B cell (primary cell): ENCODE measurements around the gene JAK1. TPM values are rescaled to one million over a fixed set of nuclear protein-coding genes. Genes with fewer than 3 reads are reported as not detected.

ENCODE experiments used
- ATAC-seq: fragments of 200-7000 bp; cut with Tn5 transposase; one replicate; pipeline ENCODE4 v1.10.0; 2021; ENCODE audit warnings: low read depth, mild to moderate bottlenecking, moderate number of reproducible peaks, moderate library complexity
- CTCF ChIA-PET: fragments of 350-600 bp; sonication (Branson Sonifier 250); formaldehyde crosslinking; loops from one replicate; lab custom pipeline; 2021; ENCODE audit warnings: antibody characterized with exemption, inconsistent platforms; lab: Charles Lee
- POLR2A ChIA-PET: fragments of 350-600 bp; sonication (Branson Sonifier 250); formaldehyde crosslinking; loops from one replicate; lab custom pipeline; 2021; ENCODE audit warnings: antibody characterized with exemption; lab: Charles Lee
- DNase-seq: peaks from one replicate; pipeline ENCODE4 v3.0.0; 2013
- H2AFZ ChIP-seq: 2 replicates; pipeline ENCODE4 v1.6.1; 2012; ENCODE audit warnings: mild to moderate bottlenecking, low read depth, low read length; ENCODE audit not compliant: insufficient read depth, poor library complexity, severe bottlenecking
- H3K27ac ChIP-seq, 2 donors: 1 replicate in 1 of 2; 2 replicates in 1 of 2; pipeline ENCODE4 v1.5.1; 2012 to 2013; ENCODE audit warnings: low read length in 2 of 2, mild to moderate bottlenecking in 2 of 2, moderate library complexity in 1 of 2
- H3K27me3 ChIP-seq, 4 experiments: fragments of 200-600 bp in 1 of 4; sonication (generic) in 1 of 4; replicated peaks in 1 of 4; 1 replicate in 2 of 4; 2 replicates in 2 of 4; pipeline versions ENCODE4 v1.6.1 to v1.7.0; 2013 to 2016; ENCODE audit warnings: low read length in 3 of 4, mild to moderate bottlenecking in 2 of 4, mixed read lengths in 1 of 4, moderate library complexity in 1 of 4; ENCODE audit not compliant: insufficient read depth in 4 of 4, control insufficient read depth in 3 of 4; ENCODE audit errors: control extremely low read depth in 1 of 4
- H3K36me3 ChIP-seq, 2 experiments: replicated peaks in 1 of 2; 1 replicate in 1 of 2; 2 replicates in 1 of 2; pipeline versions ENCODE4 v1.6.1 to v1.7.1; 2013; ENCODE audit warnings: low read length in 1 of 2; ENCODE audit not compliant: insufficient read depth in 2 of 2, control insufficient read depth in 1 of 2; ENCODE audit errors: control extremely low read depth in 1 of 2, extremely low read depth in 1 of 2
- H3K4me1 ChIP-seq, 2 donors: fragments of 200-600 bp in 1 of 2; sonication (generic) in 1 of 2; 1 replicate in 1 of 2; 2 replicates in 1 of 2; pipeline versions ENCODE4 v1.5.1 to v1.6.1; 2013 to 2017; ENCODE audit warnings: low read length in 2 of 2; ENCODE audit not compliant: control insufficient read depth in 2 of 2, insufficient read depth in 2 of 2
- H3K4me2 ChIP-seq: replicated peaks from 2 replicates; pipeline ENCODE3; 2012; ENCODE audit warnings: mild to moderate bottlenecking, low read depth, low read length; ENCODE audit not compliant: poor library complexity, severe bottlenecking
- H3K4me3 ChIP-seq, 5 experiments: fragments of 200-600 bp in 1 of 5; sonication (generic) in 1 of 5; 1 replicate in 3 of 5; 2 replicates in 2 of 5; pipeline versions ENCODE4 v1.5.1 to v1.7.0; 2011 to 2016; ENCODE audit warnings: low read length in 4 of 5, mild to moderate bottlenecking in 4 of 5, low read depth in 2 of 5, control low read depth in 1 of 5, moderate library complexity in 1 of 5; ENCODE audit not compliant: insufficient read depth in 1 of 5; ENCODE audit errors: control extremely low read depth in 1 of 5, extremely low read depth in 1 of 5
- H3K79me2 ChIP-seq: fragments of 200-600 bp; sonication (generic); one replicate; pipeline ENCODE4 v1.6.0; 2016; ENCODE audit warnings: low read length; ENCODE audit not compliant: control insufficient read depth, insufficient read depth
- H3K9ac ChIP-seq: fragments of 200-600 bp; sonication (generic); 2 replicates; pipeline ENCODE4 v1.6.1; 2017; ENCODE audit warnings: mild to moderate bottlenecking, low read length, moderate library complexity
- H3K9me3 ChIP-seq, 3 donors: one replicate each; pipeline versions ENCODE4 v1.6.1 to v1.7.1; 2013; ENCODE audit warnings: low read length in 2 of 3; ENCODE audit not compliant: control insufficient read depth in 2 of 3, insufficient read depth in 1 of 3; ENCODE audit errors: control extremely low read depth in 1 of 3
- H4K20me1 ChIP-seq: 2 replicates; pipeline ENCODE4 v1.6.0; 2012; ENCODE audit warnings: mild to moderate bottlenecking, low read length; ENCODE audit not compliant: insufficient read depth, control insufficient read depth, poor library complexity, severe bottlenecking
- H3K27ac Mint-ChIP-seq: one replicate; pipeline ENCODE4 v1.8.0; 2021; ENCODE audit warnings: mixed read lengths
- H3K27me3 Mint-ChIP-seq: one replicate; pipeline ENCODE4 v1.8.0; 2021; ENCODE audit warnings: mixed read lengths
- H3K4me1 Mint-ChIP-seq: one replicate; pipeline ENCODE4 v1.8.0; 2021; ENCODE audit warnings: mixed read lengths
- H3K4me3 Mint-ChIP-seq: one replicate; pipeline ENCODE4 v1.8.0; 2021; ENCODE audit warnings: mixed read lengths
- H3K9me3 Mint-ChIP-seq: one replicate; pipeline ENCODE4 v1.8.0; 2022; ENCODE audit warnings: mixed read lengths; ENCODE audit not compliant: insufficient read depth
- CTCF ChIP-seq: fragments of 200-600 bp; IDR thresholded peaks from one replicate; pipeline ENCODE4 v1.8.0; 2022; ENCODE audit warnings: antibody characterized with exemption, mild to moderate bottlenecking
- EZH2 ChIP-seq: IDR thresholded peaks from 2 replicates; pipeline ENCODE4 v1.6.1; 2012; ENCODE audit warnings: borderline replicate concordance, low read depth, mild to moderate bottlenecking, moderate library complexity, low read length; ENCODE audit not compliant: insufficient read depth, poor library complexity, severe bottlenecking
- WGBS: methylation state at CpG from one replicate; pipeline ENCODE4 v1.1.5; 2013; ENCODE audit warnings: missing lambda C conversion rate; ENCODE audit not compliant: insufficient coverage; 5-methylcytosine and 5-hydroxymethylcytosine counted together
- intact Hi-C: fragments of 100-400 bp; cut with micrococcal nuclease; formaldehyde crosslinking; loops from one replicate; pipeline ENCODE4 v1.10.0; 2022
- polyA plus RNA-seq: library from polyadenylated mRNA; depleted of rRNA; stranded (reverse); fragments of >200 nt; gene quantifications from 2 replicates; pipeline ENCODE4 v1.2.3, GENCODE V29; 2012
- total RNA-seq, 2 donors: library from RNA; stranded (reverse); fragments of 120-200 nt in 1 of 2; gene quantifications; 1 replicate in 1 of 2; 2 replicates in 1 of 2; pipeline versions ENCODE4 v1.2.3 to v1.2.4, GENCODE V29; 2013 to 2022

The JAK1 gene
- total and polyA plus RNA-seq, 2 donors (not counting 1 experiment from before 2014, with no cell fraction given): 99.0 to 244 TPM

- no peak overlapping the region for H3K9ac ChIP-seq
- H3K4me2 ChIP-seq: no peak overlapping the region
Observed at GRCh38 chr1:64878931-64879611, 87.3 kb downstream of the JAK1 start.

More at GRCh38 chr1:64878931-64879611, 87.3 kb downstream of the JAK1 start:
- no peak for DNase-seq
- Histone ChIP-seq H2AFZ (no peak overlapping the region), H3K36me3 (peaks cover 2 to 85% of the 10 kb centered on the region in 2 experiments), H3K4me1 (peaks cover 0 to 6% of the 10 kb centered on the region in 2 donors), H3K27ac (no peak overlapping the region), H3K79me2 (peaks cover 63% of the 10 kb centered on the region), H3K9me3 (no peaks in the 10 kb centered on the region), H3K4me3 (no peak overlapping the region), H4K20me1 (peaks cover 60% of the 10 kb centered on the region), H3K27me3 (no peaks in the 10 kb centered on the region)
- WGBS: 98% methylated on average over 8 of the region's 12 CpGs
- CTCF ChIA-PET: no interaction called here
- Mint-ChIP-seq H3K27ac (no peak overlapping the region), H3K9me3 (no peaks in the 10 kb centered on the region), H3K4me3 (no peak overlapping the region), H3K4me1 (peaks cover 16% of the 10 kb centered on the region), H3K27me3 (no peaks in the 10 kb centered on the region)
- intact Hi-C loops: no loop called here
- POLR2A ChIA-PET: no interaction called here
- TF ChIP-seq EZH2: no peak
- no peak for TF ChIP-seq CTCF
- no peak for ATAC-seq
